Measurements from ENCODE around the gene CHSY3. TPM values are rescaled to one million over a fixed set of nuclear protein-coding genes. Genes with fewer than 3 reads are reported as not detected.

The CHSY3 gene
- total RNA-seq (0.99 and 1.3 TPM in 2 replicates), polyA plus RNA-seq (0.51 and 0.76 TPM in 2 replicates), polyA minus RNA-seq (ENCODE audit: low replicate concordance) (0.55 TPM in 1 of 2 replicates, not detected in the other)
- 0.61 and 0.76 TPM in 2 replicates for polyA plus RNA-seq (2012)

DNA sequence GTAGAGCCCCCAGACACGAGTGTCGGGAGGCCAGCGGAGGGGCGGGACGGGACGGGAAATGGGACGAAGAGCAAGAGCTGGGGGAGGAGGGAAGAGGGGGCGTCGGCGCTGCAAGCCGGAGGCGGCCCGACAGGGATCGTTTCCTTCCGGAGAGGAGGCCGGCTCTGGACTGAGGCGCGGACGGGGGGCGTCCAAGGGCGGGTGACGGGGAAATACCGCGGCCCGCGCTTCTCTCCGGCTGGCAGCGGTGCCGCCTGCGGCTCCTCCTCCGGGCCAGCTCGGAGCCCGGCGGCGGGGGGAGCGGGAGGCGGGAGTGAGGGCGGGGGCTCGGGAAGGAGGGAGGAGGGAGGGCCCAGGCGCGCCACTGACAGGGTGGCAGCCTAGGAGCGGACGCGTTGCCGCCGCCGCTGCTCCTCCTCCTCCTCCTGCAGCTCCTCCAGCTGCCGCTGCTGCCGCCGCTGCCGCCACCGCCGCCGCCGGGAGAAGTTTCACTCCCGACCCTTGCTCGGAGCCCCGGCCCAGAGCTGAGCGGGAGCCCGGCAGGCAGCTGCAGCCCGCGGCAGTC is at the start of gene CHSY3:
TSS of gene CHSY3 (plus strand) at position 364 of the 565 bp plus-strand sequence.
- H3K27ac ChIP-seq (ENCODE audit: insufficient read depth, low read length): no peak within 1 kb of the TSS
- peak; percentile 69 to 86 for DNase-seq (ENCODE audit: low read depth in 2 of 2)
- H3K27me3 ChIP-seq (ENCODE audit: control insufficient read depth, insufficient read depth, low read length): peaks cover 5% of the 10 kb centered on the region
- peak; percentile 18 for TF ChIP-seq EZH2 (IDR thresholded peaks at IDR 0.05; ENCODE audit: low read length, missing control alignments)
- TF ChIP-seq, protein P1, sequence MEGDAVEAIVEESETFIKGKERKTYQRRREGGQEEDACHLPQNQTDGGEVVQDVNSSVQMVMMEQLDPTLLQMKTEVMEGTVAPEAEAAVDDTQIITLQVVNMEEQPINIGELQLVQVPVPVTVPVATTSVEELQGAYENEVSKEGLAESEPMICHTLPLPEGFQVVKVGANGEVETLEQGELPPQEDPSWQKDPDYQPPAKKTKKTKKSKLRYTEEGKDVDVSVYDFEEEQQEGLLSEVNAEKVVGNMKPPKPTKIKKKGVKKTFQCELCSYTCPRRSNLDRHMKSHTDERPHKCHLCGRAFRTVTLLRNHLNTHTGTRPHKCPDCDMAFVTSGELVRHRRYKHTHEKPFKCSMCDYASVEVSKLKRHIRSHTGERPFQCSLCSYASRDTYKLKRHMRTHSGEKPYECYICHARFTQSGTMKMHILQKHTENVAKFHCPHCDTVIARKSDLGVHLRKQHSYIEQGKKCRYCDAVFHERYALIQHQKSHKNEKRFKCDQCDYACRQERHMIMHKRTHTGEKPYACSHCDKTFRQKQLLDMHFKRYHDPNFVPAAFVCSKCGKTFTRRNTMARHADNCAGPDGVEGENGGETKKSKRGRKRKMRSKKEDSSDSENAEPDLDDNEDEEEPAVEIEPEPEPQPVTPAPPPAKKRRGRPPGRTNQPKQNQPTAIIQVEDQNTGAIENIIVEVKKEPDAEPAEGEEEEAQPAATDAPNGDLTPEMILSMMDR (conservative IDR thresholded peaks at IDR 0.05 in 1 of 2, IDR thresholded peaks at IDR 0.05 in 1 of 2; ENCODE audit: low read depth in 1 of 2, low read length in 2 of 2): no peak
- H4K20me1 ChIP-seq (ENCODE audit: control insufficient read depth, extremely low read depth, insufficient read depth, low read length): no peaks in the 10 kb centered on the region
- H3K36me3 ChIP-seq (ENCODE audit: control insufficient read depth, insufficient read depth, low read length): no peaks in the 10 kb centered on the region
- peak within 1 kb of the TSS; percentile 20 for H3K9ac ChIP-seq (ENCODE audit: insufficient read depth, low read length)
- peak within 1 kb of the TSS; percentile 89 for H3K4me2 ChIP-seq (ENCODE audit: extremely low read depth, insufficient read depth, low read length)
- H3K4me1 ChIP-seq (ENCODE audit: control insufficient read depth, extremely low read depth, insufficient read depth, low read length): peaks cover 9% of the 10 kb centered on the region
- no peaks in the 10 kb centered on the region for H3K9me3 ChIP-seq (ENCODE audit: control insufficient read depth, insufficient read depth, low read depth, low read length)
- no peaks in the 10 kb centered on the region for H3K79me2 ChIP-seq (ENCODE audit: control insufficient read depth, insufficient read depth, low read length)
- H2AFZ ChIP-seq (ENCODE audit: low read length): peak within 1 kb of the TSS; percentile 83
- H3K4me3 ChIP-seq (replicated peaks in 1 of 4; ENCODE audit: control extremely low read depth in 1 of 4, insufficient read depth in 1 of 4, low read depth in 3 of 4, low read length in 4 of 4): peak within 1 kb of the TSS; percentile 52 to 61 (median 56)

DNA sequence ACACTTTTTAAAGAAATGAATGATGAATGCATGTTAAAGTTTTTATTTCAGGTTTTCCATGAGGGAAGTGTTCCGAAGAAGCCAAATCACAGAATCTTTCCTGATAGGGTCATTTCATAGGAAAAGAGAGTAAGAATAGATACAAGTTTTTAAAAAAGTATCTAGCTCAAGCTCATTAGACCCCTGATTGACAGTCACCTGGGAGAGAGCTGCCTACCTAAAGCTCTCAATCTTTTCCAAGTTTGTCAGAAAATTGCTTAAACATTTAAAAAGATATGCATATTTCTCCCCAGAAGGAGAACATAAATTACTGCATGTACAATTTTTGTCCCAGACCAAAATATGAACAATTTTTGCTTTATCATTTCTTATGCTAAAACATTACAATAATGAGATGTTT is 47.9 kb upstream of the CHSY3 start:
- no peak overlapping the region for H3K4me3 ChIP-seq (replicated peaks in 1 of 4; ENCODE audit: control extremely low read depth in 1 of 4, insufficient read depth in 1 of 4, low read depth in 3 of 4, low read length in 4 of 4)
- H3K9me3 ChIP-seq (ENCODE audit: control insufficient read depth, insufficient read depth, low read depth, low read length): no peaks in the 10 kb centered on the region

DNA sequence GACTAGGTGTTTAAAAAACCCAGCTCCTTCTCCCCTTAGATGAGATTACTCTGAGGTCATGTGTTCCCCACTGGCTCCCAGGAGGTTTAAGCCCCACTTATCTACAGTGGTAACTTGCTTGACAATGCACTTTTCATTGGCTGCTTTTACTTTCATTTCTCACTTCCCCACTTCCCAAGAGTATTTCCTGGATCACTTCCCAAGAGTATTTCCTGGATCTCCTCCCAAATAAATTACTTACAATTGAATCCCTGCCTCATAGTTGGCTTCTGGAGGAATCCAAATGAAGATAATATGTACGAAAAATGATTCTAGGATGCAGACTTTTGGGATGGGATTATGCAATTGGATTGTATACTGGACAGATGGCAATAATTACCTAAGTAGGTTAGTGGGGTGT is 47.1 kb upstream of the CHSY3 start:
- Histone ChIP-seq H3K36me3 (ENCODE audit: control insufficient read depth, insufficient read depth, low read length) (no peaks in the 10 kb centered on the region), H3K9ac (ENCODE audit: insufficient read depth, low read length) (no peak overlapping the region), H2AFZ (ENCODE audit: low read length) (no peak overlapping the region), H3K4me2 (ENCODE audit: extremely low read depth, insufficient read depth, low read length) (no peak overlapping the region), H3K27ac (ENCODE audit: insufficient read depth, low read length) (no peak overlapping the region), H4K20me1 (ENCODE audit: control insufficient read depth, extremely low read depth, insufficient read depth, low read length) (no peaks in the 10 kb centered on the region), H3K79me2 (ENCODE audit: control insufficient read depth, insufficient read depth, low read length) (no peaks in the 10 kb centered on the region), H3K4me3 (replicated peaks in 1 of 4; ENCODE audit: control extremely low read depth in 1 of 4, insufficient read depth in 1 of 4, low read depth in 3 of 4, low read length in 4 of 4) (no peak overlapping the region), H3K4me1 (ENCODE audit: control insufficient read depth, extremely low read depth, insufficient read depth, low read length) (no peaks in the 10 kb centered on the region), H3K27me3 (ENCODE audit: control insufficient read depth, insufficient read depth, low read length) (no peaks in the 10 kb centered on the region), H3K9me3 (ENCODE audit: control insufficient read depth, insufficient read depth, low read depth, low read length) (no peaks in the 10 kb centered on the region)
- TF ChIP-seq, protein P1 (conservative IDR thresholded peaks at IDR 0.05 in 1 of 2, IDR thresholded peaks at IDR 0.05 in 1 of 2; ENCODE audit: low read depth in 1 of 2, low read length in 2 of 2): no peak
- no peak for TF ChIP-seq EZH2 (IDR thresholded peaks at IDR 0.05; ENCODE audit: low read length, missing control alignments)
- peak in 1 of 2 donors; percentile 5 for DNase-seq (ENCODE audit: low read depth in 2 of 2)

More for the DNA sequence above, 47.9 kb upstream of the CHSY3 start:
- Histone ChIP-seq H2AFZ (ENCODE audit: low read length) (no peak overlapping the region), H3K79me2 (ENCODE audit: control insufficient read depth, insufficient read depth, low read length) (no peaks in the 10 kb centered on the region), H3K36me3 (ENCODE audit: control insufficient read depth, insufficient read depth, low read length) (no peaks in the 10 kb centered on the region), H3K4me2 (ENCODE audit: extremely low read depth, insufficient read depth, low read length) (no peak overlapping the region), H3K27me3 (ENCODE audit: control insufficient read depth, insufficient read depth, low read length) (no peaks in the 10 kb centered on the region), H4K20me1 (ENCODE audit: control insufficient read depth, extremely low read depth, insufficient read depth, low read length) (no peaks in the 10 kb centered on the region), H3K9ac (ENCODE audit: insufficient read depth, low read length) (no peak overlapping the region), H3K27ac (ENCODE audit: insufficient read depth, low read length) (no peak overlapping the region), H3K4me1 (ENCODE audit: control insufficient read depth, extremely low read depth, insufficient read depth, low read length) (no peaks in the 10 kb centered on the region)
- no peak for DNase-seq (ENCODE audit: low read depth in 2 of 2)
- TF ChIP-seq EZH2 (IDR thresholded peaks at IDR 0.05; ENCODE audit: low read length, missing control alignments): no peak
- TF ChIP-seq, protein P1 (conservative IDR thresholded peaks at IDR 0.05 in 1 of 2, IDR thresholded peaks at IDR 0.05 in 1 of 2; ENCODE audit: low read depth in 1 of 2, low read length in 2 of 2): no peak

Measured in fibroblast of lung (primary cell).